ENCODE results near the gene TRABD2B. TPM values are rescaled to one million over a fixed set of nuclear protein-coding genes. Genes with fewer than 3 reads are reported as not detected.

TRABD2B gene
- total and polyA plus RNA-seq, 2 of the 13 experiments (the other 11 are each of a cell fraction or from before 2014, with no cell fraction given): 0.04 TPM; not detected in 1

- in situ Hi-C loops (cut with HindIII; ENCODE audit: extremely low pct_ligation_motif_present, low pct_unique_long_range_greater_than_20kb): no loop called here
- H2AFZ ChIP-seq (ENCODE audit: low read length): no peak overlapping the region
- ATAC-seq: no peak
- DNase-seq (ENCODE audit: low spot score): no peak
- WGBS (ENCODE audit: low lambda C conversion rate): 81% methylated on average over 11 of the region's 13 CpGs
- H3K9me3 ChIP-seq (ENCODE audit: low read length): peaks cover 8% of the 10 kb centered on the region; the same call in 1 of the 2 replicates
- POLR2A ChIA-PET: no interaction called here
- intact Hi-C loops (cut with micrococcal nuclease; ENCODE audit: unreplicated experiment): no loop called here
- no peaks in the 10 kb centered on the region for H3K27me3 ChIP-seq (ENCODE audit: control insufficient read depth in 1 of 2, insufficient read depth in 2 of 2, low read length in 2 of 2)
- H3K4me1 ChIP-seq (ENCODE audit: insufficient read depth, low read length): peaks cover 54% of the 10 kb centered on the region
- no TSS peak for BruUV-seq (replicated peaks)
- no peak overlapping the region for H3K27ac ChIP-seq (ENCODE audit: extremely low read length, insufficient read depth, low read length)
- no peak for FAIRE-seq
- H3K36me3 ChIP-seq (replicated peaks in 1 of 2; ENCODE audit: control insufficient read depth in 1 of 2, insufficient read depth in 2 of 2, low read length in 2 of 2): no peaks in the 10 kb centered on the region
- no peaks in the 10 kb centered on the region for H4K20me1 ChIP-seq (ENCODE audit: insufficient read depth, low read length)
- H3K9ac ChIP-seq (ENCODE audit: insufficient read depth, low read depth, low read length): no peak overlapping the region
- H3K4me3 ChIP-seq (replicated peaks in 1 of 3; ENCODE audit: insufficient read depth in 1 of 3, low read depth in 2 of 3, low read length in 3 of 3): no peak overlapping the region
- no peaks in the 10 kb centered on the region for H3K79me2 ChIP-seq (ENCODE audit: insufficient read depth, low read length)
- no peak overlapping the region for H3K4me2 ChIP-seq (ENCODE audit: low read depth, low read length)
- CTCF ChIA-PET (ENCODE audit: low intra/inter-chr PET ratio, low total read pairs): no interaction called here
- TF ChIP-seq ELF1 (CRISPR knock-in tag; IDR thresholded peaks at IDR 0.05): no peak
- TF ChIP-seq BRF2 (CRISPR knock-in tag; IDR thresholded peaks at IDR 0.05): no peak
- no peak for TF ChIP-seq ATF5 (CRISPR knock-in tag; IDR thresholded peaks at IDR 0.05; ENCODE audit: low read depth)
- TF ChIP-seq RARG (CRISPR knock-in tag; IDR thresholded peaks at IDR 0.05; ENCODE audit: low read depth): no peak
- no peak for TF ChIP-seq TRIM24 (CRISPR knock-in tag; IDR thresholded peaks at IDR 0.05)
- TF ChIP-seq ZFX (CRISPR knock-in tag; IDR thresholded peaks at IDR 0.05; ENCODE audit: low read depth): no peak
- TF ChIP-seq ZFP36L2 (CRISPR knock-in tag; IDR thresholded peaks at IDR 0.05): no peak
- TF ChIP-seq SETDB1 (CRISPR knock-in tag; IDR thresholded peaks at IDR 0.05; ENCODE audit: borderline replicate concordance): no peak
- no peak for TF ChIP-seq LBX2 (CRISPR knock-in tag; IDR thresholded peaks at IDR 0.05; ENCODE audit: borderline replicate concordance)
- TF ChIP-seq PRDM4 (CRISPR knock-in tag; IDR thresholded peaks at IDR 0.05; ENCODE audit: borderline replicate concordance): no peak
- TF ChIP-seq ZNF12 (CRISPR knock-in tag; IDR thresholded peaks at IDR 0.05): no peak
- TF ChIP-seq NAIF1 (CRISPR knock-in tag; IDR thresholded peaks at IDR 0.05; ENCODE audit: borderline replicate concordance): no peak
- no peak for TF ChIP-seq ATF7-NPFF (CRISPR knock-in tag; IDR thresholded peaks at IDR 0.05; ENCODE audit: low read depth)
- TF ChIP-seq ZC3H4 (CRISPR knock-in tag; IDR thresholded peaks at IDR 0.05; ENCODE audit: borderline replicate concordance): no peak
- no peak for TF ChIP-seq ESRRA (CRISPR knock-in tag; IDR thresholded peaks at IDR 0.05; ENCODE audit: low read depth)
- TF ChIP-seq ELF3 (CRISPR knock-in tag; IDR thresholded peaks at IDR 0.05): no peak
- TF ChIP-seq ZNF138 (CRISPR knock-in tag; IDR thresholded peaks at IDR 0.05; ENCODE audit: low read depth): no peak
- no peak for TF ChIP-seq PCBP2 (optimal IDR thresholded peaks at IDR 0.05; ENCODE audit: low read depth, low read length, poor library complexity, severe bottlenecking)
Measured at GRCh38 chr1:47830641-47831333, 166.4 kb downstream of the TRABD2B start.
